Measurements from ENCODE around the gene TIGD4.

Gene TIGD4

GRCh38 chr4:152748619-152749018, 30.9 kb downstream of the TIGD4 start:
- Histone ChIP-seq H3K27me3 (no peaks in the 10 kb centered on the region), H3K36me3 (no peaks in the 10 kb centered on the region), H3K9me3 (no peaks in the 10 kb centered on the region), H3K4me3 (ENCODE audit: low read depth, low read length) (no peak overlapping the region), H3K4me1 (no peaks in the 10 kb centered on the region)
- DNase-seq = no peak
- TF ChIP-seq CTCF (IDR thresholded peaks at IDR 0.05; ENCODE audit: low read depth, low read length) = no peak

GRCh38 chr4:152747444-152747843, 32.1 kb downstream of the TIGD4 start:
- no peaks in the 10 kb centered on the region for H3K36me3 ChIP-seq
- no peaks in the 10 kb centered on the region for H3K4me1 ChIP-seq
- no peaks in the 10 kb centered on the region for H3K9me3 ChIP-seq
- no peaks in the 10 kb centered on the region for H3K27me3 ChIP-seq
- H3K4me3 ChIP-seq (ENCODE audit: low read depth, low read length) = no peak overlapping the region
- no peak for TF ChIP-seq CTCF (IDR thresholded peaks at IDR 0.05; ENCODE audit: low read depth, low read length)
- no peak for DNase-seq

GRCh38 chr4:152738827-152739226, 40.7 kb downstream of the TIGD4 start:
- DNase-seq = no peak
- no peak overlapping the region for H3K4me3 ChIP-seq (ENCODE audit: low read depth, low read length)

GRCh38 chr4:152735906-152736305, 43.6 kb downstream of the TIGD4 start:
- no peak for TF ChIP-seq CTCF (IDR thresholded peaks at IDR 0.05; ENCODE audit: low read depth, low read length)

More at GRCh38 chr4:152738827-152739226, 40.7 kb downstream of the TIGD4 start:
- no peaks in the 10 kb centered on the region for H3K9me3 ChIP-seq
- H3K27me3 ChIP-seq = no peaks in the 10 kb centered on the region
- no peaks in the 10 kb centered on the region for H3K4me1 ChIP-seq
- H3K36me3 ChIP-seq = no peaks in the 10 kb centered on the region
- no peak for TF ChIP-seq CTCF (IDR thresholded peaks at IDR 0.05; ENCODE audit: low read depth, low read length)

DNA sequence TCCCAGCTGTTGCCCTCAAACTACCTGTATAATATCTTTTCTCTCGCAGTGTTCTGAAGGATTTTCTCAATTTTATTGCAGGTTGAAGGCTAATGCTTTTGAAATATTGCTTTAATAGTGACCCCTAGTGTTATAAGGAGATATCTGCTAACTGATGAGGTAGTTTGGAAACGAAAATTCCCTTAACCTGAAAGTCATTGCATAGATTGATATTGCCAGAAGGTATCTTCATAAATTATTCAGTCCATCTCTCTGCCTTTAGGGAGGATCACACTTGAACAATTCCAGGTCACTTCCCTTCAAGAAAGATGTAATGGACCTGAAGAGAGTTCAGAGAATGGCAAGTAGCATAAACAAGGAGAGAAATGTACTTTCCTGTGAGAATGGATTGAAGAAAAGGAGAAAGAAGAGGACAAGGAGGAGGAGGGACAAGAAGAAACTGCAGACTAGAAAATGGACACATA, 44.1 kb downstream of the TIGD4 start:
- no peaks in the 10 kb centered on the region for H3K36me3 ChIP-seq
- no peaks in the 10 kb centered on the region for H3K4me1 ChIP-seq
- H3K9me3 ChIP-seq = no peaks in the 10 kb centered on the region
- peak; percentile 55 for TF ChIP-seq CTCF (IDR thresholded peaks at IDR 0.05; ENCODE audit: low read depth, low read length)
- DNase-seq = no peak
- no peaks in the 10 kb centered on the region for H3K27me3 ChIP-seq
- H3K4me3 ChIP-seq (ENCODE audit: low read depth, low read length) = no peak overlapping the region

More at GRCh38 chr4:152735906-152736305, 43.6 kb downstream of the TIGD4 start:
- H3K36me3 ChIP-seq = no peaks in the 10 kb centered on the region
- no peak overlapping the region for H3K4me3 ChIP-seq (ENCODE audit: low read depth, low read length)
- H3K9me3 ChIP-seq = no peaks in the 10 kb centered on the region
- DNase-seq = no peak
- H3K4me1 ChIP-seq = no peaks in the 10 kb centered on the region
- H3K27me3 ChIP-seq = no peaks in the 10 kb centered on the region

- H3K36me3 ChIP-seq = no peaks in the 10 kb centered on the region
- no peaks in the 10 kb centered on the region for H3K4me1 ChIP-seq
- TF ChIP-seq CTCF (IDR thresholded peaks at IDR 0.05; ENCODE audit: low read depth, low read length) = no peak
- no peaks in the 10 kb centered on the region for H3K27me3 ChIP-seq
- no peak overlapping the region for H3K4me3 ChIP-seq (ENCODE audit: low read depth, low read length)
- no peaks in the 10 kb centered on the region for H3K9me3 ChIP-seq
- no peak for DNase-seq
Observed at GRCh38 chr4:152734699-152735050, 44.9 kb downstream of the TIGD4 start.

Data from BE2C (cell line).